ENCODE results near the gene CEACAM5.
"Not testable (repeated sequence)": the region's sequence is repeated elsewhere in the genome, so short reads cannot be mapped to it uniquely, and the experiment has no call there.

The CEACAM5 gene

GRCh38 chr19:41744850-41745249, 36.4 kb downstream of the CEACAM5 start:
- DNase-seq = no peak

DNA sequence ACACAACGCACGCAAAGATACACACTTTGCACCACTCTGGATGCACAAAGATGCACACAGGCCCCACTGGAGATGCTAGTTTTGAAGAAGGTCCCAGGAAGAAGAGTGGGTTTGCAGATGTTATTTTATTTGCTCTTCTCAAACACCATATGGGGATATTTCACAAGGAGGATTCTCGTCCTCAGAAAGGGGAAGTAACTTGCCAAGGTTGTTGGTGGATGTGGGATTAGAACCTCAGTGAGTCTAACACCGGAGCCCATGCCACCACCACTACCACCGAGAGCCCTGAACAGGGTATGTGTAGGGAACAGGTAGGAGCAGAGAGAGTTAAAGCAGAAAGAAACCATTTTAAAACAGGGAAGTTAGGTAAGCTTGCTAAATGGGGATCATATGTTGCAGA, 37.3 kb downstream of the CEACAM5 start:
- no peak for DNase-seq

- DNase-seq = peak; percentile 9
Measured at GRCh38 chr19:41746593-41747227, 38.3 kb downstream of the CEACAM5 start.

DNA sequence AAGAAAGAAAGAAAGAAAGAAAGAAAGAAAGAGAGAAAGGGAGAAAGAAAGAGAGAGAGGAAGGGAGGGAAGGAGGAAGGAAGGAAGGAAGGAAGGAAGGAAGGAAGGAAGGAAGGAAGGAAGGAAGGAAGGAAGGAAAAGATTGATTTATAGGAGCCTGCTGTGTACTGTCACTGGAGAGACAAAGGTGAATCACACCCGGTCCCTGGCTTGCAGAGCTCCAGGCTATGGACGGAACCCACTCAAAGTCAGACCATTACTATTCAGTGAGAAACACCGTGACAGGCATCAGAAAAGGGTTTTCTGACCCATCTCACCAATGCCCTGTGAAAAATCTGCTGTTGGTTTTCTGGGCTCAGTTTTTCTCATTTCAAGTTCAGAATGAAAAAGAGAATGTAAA, 39.6 kb downstream of the CEACAM5 start:
- DNase-seq = no peak

DNA sequence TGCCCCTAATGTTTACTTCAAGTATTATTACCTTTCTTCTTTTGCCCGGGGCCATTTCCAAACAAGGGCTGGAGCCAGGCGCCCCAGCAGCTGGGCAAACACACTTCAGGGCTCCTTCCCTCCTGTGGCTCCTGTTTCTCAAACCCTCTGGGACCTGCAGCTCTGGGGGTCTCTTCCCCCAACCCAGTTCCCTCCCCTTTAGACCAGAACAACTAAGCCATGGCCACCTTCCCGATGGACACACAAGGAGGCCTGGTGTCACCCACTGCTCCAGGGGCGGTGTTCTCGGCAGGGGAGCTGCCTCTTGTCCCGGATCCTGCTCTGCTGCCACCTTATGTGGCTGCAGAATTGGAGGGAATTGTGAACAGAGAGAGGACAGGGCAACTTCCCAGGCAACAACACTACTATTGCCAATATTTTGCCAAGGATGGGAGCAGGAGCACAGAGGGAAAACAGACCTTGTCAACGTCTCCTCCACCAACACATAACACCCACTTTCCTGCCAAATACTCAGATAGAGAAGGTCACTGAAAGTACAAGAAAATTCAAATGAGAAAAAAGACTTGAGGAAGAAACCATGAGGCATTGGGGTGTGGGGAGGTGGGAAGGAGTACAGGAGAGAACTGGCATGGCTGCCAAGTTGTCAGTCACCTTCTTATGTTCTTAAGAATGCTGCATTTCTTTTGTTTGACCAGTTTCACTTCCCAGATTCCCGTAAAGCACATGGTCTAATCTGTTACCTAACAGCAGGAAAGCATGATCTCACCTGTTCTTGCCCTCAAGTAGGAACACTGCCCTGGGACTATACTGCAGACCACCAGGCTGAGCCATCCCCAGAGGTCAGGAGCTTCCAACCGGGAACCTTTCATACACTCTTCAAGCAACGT, 42.1 kb downstream of the CEACAM5 start:
- DNase-seq = not testable (repeated sequence)

DNA sequence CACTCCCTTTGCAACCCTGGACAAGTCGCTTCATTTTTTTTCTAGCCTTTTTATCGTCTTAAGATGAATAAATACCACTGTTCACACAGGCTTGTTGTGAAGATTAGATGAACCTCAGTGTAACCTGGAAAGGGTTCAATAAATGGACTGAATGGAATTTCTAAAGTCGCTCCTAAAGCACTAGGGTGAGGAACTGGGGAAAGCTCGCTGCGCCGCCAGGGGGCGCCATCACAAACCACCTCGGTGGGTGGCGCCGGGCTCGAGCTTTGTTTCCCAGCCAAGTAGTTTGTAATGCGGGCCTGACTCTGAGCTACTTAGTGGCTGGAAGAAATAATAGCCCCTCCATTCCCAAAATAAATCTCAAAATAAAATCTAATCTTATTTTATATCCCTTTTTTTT, 44.7 kb downstream of the CEACAM5 start:
- no peak for DNase-seq

DNA sequence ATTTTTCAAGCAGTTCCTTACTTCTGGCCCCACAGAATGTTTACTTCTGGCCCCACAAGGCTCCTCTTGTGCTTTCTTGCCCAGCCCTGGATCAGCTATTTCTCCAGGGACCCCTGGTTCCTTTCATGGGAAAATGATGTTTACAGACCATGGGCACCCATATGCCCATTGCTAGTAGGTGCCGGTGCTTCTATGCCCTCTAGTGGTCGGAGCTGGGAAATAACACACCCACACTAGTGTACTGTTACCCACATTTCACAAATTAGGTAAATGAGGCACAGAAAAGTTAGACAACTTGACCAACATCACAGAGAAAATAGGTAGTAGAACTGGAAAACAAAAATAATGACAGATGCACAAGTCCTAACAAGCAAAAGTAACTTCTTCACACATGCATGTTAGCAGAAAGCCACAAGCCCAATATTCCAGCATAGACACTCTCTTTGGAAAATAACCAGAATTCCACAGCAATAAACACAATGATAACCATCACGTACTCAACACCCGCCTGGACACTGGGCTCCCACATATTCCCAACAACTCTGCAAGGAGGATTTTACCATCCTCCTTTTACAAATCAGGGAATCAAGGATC, 45.6 kb downstream of the CEACAM5 start:
- DNase-seq = no peak

DNA sequence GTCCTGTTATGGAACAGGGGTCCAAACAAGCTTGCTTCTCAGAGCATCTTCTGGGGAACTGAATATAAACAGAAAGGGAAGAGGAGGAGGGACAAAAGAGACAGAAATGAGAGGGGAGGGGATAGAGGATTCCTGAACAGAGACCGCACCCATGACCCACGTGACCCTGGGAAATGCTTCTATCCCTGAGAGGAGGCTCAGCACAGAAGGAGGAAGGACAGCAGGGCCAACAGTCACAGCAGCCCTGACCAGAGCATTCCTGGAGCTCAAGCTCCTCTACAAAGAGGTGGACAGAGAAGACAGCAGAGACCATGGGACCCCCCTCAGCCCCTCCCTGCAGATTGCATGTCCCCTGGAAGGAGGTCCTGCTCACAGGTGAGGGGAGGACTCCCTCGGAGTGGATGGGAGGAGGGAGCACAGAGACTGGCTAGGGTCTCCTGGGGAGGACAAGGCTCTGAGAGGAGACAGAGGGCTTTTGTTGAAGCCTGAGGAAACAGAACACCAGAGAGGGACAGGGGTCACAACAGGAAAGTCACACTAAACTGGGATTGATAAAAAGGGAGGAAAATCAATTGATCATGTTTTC, 47.0 kb downstream of the CEACAM5 start, which contains the start of gene CEACAM6:
Gene CEACAM6 (plus strand): TSS at position 203 of the 586 bp plus-strand sequence. CDS start 109 bp downstream, at position 312.
- DNase-seq = no peak

- DNase-seq = no peak
Measured at GRCh38 chr19:41758846-41759245, 50.4 kb downstream of the CEACAM5 start.

DNA sequence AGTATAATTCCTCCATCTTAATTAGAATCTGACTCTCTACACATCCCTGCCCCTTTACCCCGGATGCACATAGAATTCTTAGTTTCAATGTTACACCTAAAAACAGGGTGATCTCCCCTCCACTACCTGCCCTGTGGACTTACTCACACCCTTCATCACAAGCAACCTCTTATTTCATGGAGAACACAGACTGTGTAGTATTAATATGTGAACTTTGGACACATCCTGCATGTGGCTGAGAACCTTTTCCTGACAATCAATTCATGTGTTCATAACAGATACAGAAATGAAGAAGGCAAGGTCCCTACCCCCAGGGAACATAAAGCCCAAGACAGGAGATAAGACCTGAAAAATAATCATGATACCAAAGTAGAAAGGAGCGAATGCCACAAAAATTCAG, 58.7 kb downstream of the CEACAM5 start:
- no peak for DNase-seq

DNA sequence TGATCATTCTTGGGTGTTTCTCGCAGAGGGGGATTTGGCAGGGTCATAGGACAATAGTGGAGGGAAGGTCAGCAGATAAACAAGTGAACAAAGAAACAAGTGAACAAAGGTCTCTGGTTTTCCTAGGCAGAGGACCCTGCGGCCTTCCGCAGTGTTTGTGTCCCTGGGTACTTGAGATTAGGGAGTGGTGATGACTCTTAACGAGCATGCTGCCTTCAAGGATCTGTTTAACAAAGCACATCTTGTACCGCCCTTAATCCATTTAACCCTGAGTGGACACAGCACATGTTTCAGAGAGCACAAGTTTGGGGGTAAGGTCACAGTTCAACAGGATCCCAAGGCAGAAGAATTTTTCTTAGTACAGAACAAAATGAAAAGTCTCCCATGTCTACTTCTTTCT, 59.7 kb downstream of the CEACAM5 start:
- DNase-seq = not testable (repeated sequence)

GRCh38 chr19:41769608-41770007, 61.2 kb downstream of the CEACAM5 start:
- DNase-seq = no peak

DNA sequence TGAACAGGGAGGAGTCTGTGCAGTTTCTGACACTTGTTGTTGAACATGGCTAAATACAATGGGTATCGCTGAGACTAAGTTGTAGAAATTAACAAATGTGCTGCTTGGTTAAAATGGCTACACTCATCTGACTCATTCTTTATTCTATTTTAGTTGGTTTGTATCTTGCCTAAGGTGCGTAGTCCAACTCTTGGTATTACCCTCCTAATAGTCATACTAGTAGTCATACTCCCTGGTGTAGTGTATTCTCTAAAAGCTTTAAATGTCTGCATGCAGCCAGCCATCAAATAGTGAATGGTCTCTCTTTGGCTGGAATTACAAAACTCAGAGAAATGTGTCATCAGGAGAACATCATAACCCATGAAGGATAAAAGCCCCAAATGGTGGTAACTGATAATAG, 63.0 kb downstream of the CEACAM5 start:
- DNase-seq = no peak

- no peak for DNase-seq
Measured at GRCh38 chr19:41774515-41774980, 66.1 kb downstream of the CEACAM5 start.

DNA sequence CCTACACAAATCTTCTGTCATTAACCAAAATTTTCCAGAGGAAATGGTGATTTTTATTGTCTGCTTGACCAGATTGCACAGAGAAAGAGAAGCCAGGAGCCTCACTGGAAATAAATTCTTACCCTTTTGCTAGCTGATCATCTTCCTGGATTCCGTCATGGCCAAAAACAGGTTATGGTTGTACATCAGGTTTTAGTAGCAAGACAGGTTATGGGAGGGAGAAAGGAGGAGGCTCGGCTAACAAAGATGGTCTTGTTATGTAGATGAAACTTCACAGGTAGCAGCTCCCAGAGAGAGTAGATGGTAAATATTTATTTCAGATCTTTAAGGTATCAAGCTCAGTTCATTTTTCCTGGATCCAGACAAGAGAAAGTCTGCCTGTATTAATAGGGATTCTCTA, 68.3 kb downstream of the CEACAM5 start:
- DNase-seq = no peak
